Stimulated activated CD8-positive, alpha-beta memory T cell treated with anti-CD3 and anti-CD28 coated beads, Interleukin-7, amount 100 ng/mL, for 48 hours (primary cell): ENCODE data around the gene SRSF4.

Experiments
- DNase-seq, 2 donors: peaks; one replicate each; pipeline ENCODE4 v3.0.0-alpha.2; 2020; ENCODE audit warnings: low read depth in 1 of 2; ENCODE audit errors: extremely low read depth in 1 of 2

SRSF4 gene

DNA sequence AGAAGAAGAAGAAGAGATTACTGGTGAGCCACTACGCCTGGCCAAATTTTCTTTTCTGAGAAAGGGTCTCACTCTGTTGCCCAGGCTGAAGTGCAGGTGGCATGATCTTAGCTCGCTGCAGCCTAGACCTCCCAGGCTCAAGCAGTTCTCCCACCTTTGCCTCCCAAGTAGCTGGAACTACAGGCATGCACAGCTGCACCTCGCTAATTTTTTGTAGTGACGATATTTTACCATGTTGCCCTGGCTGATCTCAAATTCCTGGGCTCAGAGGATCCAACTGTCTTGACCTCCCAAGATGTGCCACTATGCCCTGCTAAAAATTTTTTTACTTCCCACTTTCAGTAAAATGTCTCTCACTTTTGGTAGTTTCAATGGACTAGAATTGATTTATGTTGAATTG, 82.4 kb downstream of the SRSF4 start:
- DNase-seq, result no peak
